Endodermal cell (in vitro differentiated cells): ENCODE measurements around the gene ARHGEF11. TPM values are rescaled to one million over a fixed set of nuclear protein-coding genes. Genes with fewer than 3 reads are reported as not detected.
A peak's percentile ranks its signal among the peaks of the same experiment; 100 is the strongest.

ENCODE experiments used
- DNase-seq: peaks from one replicate; pipeline ENCODE4 v3.0.0-alpha.2; 2017
- H3K27ac ChIP-seq: 2 replicates; pipeline ENCODE4 v1.5.1; 2013; ENCODE audit warnings: mild to moderate bottlenecking, low read depth, low read length, moderate library complexity
- H3K27me3 ChIP-seq: 2 replicates; pipeline ENCODE4 v1.6.1; 2013; ENCODE audit warnings: mild to moderate bottlenecking, low read length, moderate library complexity; ENCODE audit not compliant: insufficient read depth, control insufficient read depth, poor library complexity, severe bottlenecking
- H3K36me3 ChIP-seq: 2 replicates; pipeline ENCODE4 v1.7.0; 2013; ENCODE audit warnings: mild to moderate bottlenecking, low read length, moderate library complexity; ENCODE audit not compliant: control insufficient read depth, insufficient read depth
- H3K4me1 ChIP-seq: one replicate; pipeline ENCODE4 v1.7.0; 2013; ENCODE audit warnings: low read length; ENCODE audit not compliant: control insufficient read depth, insufficient read depth
- H3K4me3 ChIP-seq: 2 replicates; pipeline ENCODE4 v1.5.1; 2013; ENCODE audit warnings: mild to moderate bottlenecking, low read length, moderate library complexity
- H3K9ac ChIP-seq: 2 replicates; pipeline ENCODE4 v1.6.1; 2013; ENCODE audit warnings: mild to moderate bottlenecking, low read length, moderate library complexity; ENCODE audit not compliant: poor library complexity, severe bottlenecking; ENCODE audit errors: extremely low read depth
- H3K9me3 ChIP-seq: 2 replicates; pipeline ENCODE4 v1.6.1; 2013; ENCODE audit warnings: mild to moderate bottlenecking, low read length, moderate library complexity; ENCODE audit not compliant: control insufficient read depth
- H3K27ac Mint-ChIP-seq: 2 replicates; pipeline ENCODE4 v1.8.0; 2020; ENCODE audit warnings: mixed read lengths
- H3K27me3 Mint-ChIP-seq: 2 replicates; pipeline ENCODE4 v1.8.0; 2021; ENCODE audit warnings: mild to moderate bottlenecking, mixed read lengths; ENCODE audit not compliant: insufficient read depth
- H3K36me3 Mint-ChIP-seq: 2 replicates; pipeline ENCODE4 v1.8.0; 2020; ENCODE audit warnings: low read depth, mixed read lengths
- H3K4me1 Mint-ChIP-seq: 2 replicates; pipeline ENCODE4 v1.8.0; 2020; ENCODE audit warnings: mixed read lengths
- H3K4me3 Mint-ChIP-seq: 2 replicates; pipeline ENCODE4 v1.8.0; 2020; ENCODE audit warnings: mild to moderate bottlenecking, moderate library complexity, mixed read lengths
- H3K9me3 Mint-ChIP-seq: 2 replicates; pipeline ENCODE4 v1.8.0; 2020; ENCODE audit warnings: mild to moderate bottlenecking, mixed read lengths
- CTCF ChIP-seq: fragments of 200-600 bp; sonication (generic); conservative IDR thresholded peaks from 2 replicates; pipeline ENCODE4 v1.5.0; 2021; ENCODE audit warnings: antibody characterized with exemption, mild to moderate bottlenecking
- WGBS, 2 experiments: methylation state at CpG; one replicate each; pipeline versions ENCODE4 v1.1.5 to v1.1.7; 2013; ENCODE audit warnings: missing lambda C conversion rate in 2 of 2, mixed read lengths in 1 of 2; ENCODE audit not compliant: insufficient coverage in 1 of 2, insufficient read length in 1 of 2; 5-methylcytosine and 5-hydroxymethylcytosine counted together
- total RNA-seq, 2 donors: library from RNA; stranded (reverse); fragmentation: NEBNext Ultra II Directional in 1 of 2; extraction: Animal tissue kit (Norgen Biotek cat#: 25700) in 1 of 2; gene quantifications; 2 replicates in 1 of 2; 3 replicates in 1 of 2; pipeline ENCODE4 v1.2.1, GENCODE V29; 2021

Gene ARHGEF11
- total RNA-seq, 2 donors from 2014 or later, result 54.2 to 56.5 TPM

GRCh38 chr1:156912861-156913808 is 132.4 kb downstream of the ARHGEF11 start:
- H3K36me3 ChIP-seq, result no peaks in the 10 kb centered on the region
- no peaks in the 10 kb centered on the region for H3K4me1 ChIP-seq
- H3K27ac Mint-ChIP-seq, result no peak overlapping the region
- H3K27me3 Mint-ChIP-seq, result peaks cover 58% of the 10 kb centered on the region
- DNase-seq, result peak; percentile 86
- H3K4me3 Mint-ChIP-seq, result no peak overlapping the region
- H3K4me3 ChIP-seq, result no peak overlapping the region
- H3K27ac ChIP-seq, result no peak overlapping the region
- peak; percentile 65 for TF ChIP-seq CTCF
- H3K9me3 ChIP-seq, result peaks cover 1% of the 10 kb centered on the region
- H3K27me3 ChIP-seq, result peaks cover 3% of the 10 kb centered on the region
- no peaks in the 10 kb centered on the region for H3K36me3 Mint-ChIP-seq
- WGBS, 2 experiments, result 83 to 86% methylated on average over 13 to 24 of the region's 24 CpGs
- H3K9ac ChIP-seq, result no peak overlapping the region
- H3K9me3 Mint-ChIP-seq, result no peaks in the 10 kb centered on the region
- H3K4me1 Mint-ChIP-seq, result no peaks in the 10 kb centered on the region

DNA sequence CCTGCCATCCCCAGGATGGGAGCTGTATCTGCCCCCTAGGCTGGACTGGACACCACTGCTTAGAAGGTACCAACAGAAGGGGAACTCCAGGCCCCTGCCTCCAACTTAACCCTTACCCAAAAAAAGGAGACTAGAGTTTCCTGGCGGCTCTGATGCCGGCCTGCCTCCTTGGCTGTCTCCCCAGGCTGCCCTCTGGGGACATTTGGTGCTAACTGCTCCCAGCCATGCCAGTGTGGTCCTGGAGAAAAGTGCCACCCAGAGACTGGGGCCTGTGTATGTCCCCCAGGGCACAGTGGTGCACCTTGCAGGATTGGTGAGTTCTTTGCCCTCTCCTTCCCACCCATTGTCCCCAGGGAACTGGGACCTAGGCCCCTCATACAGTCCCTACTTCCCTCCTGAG is 133.2 kb downstream of the ARHGEF11 start:
- DNase-seq, result no peak
- no peaks in the 10 kb centered on the region for H3K9me3 Mint-ChIP-seq
- H3K27me3 Mint-ChIP-seq, result peaks cover 49% of the 10 kb centered on the region
- no peak for TF ChIP-seq CTCF
- no peak overlapping the region for H3K4me3 Mint-ChIP-seq
- no peaks in the 10 kb centered on the region for H3K4me1 ChIP-seq
- H3K36me3 Mint-ChIP-seq, result no peaks in the 10 kb centered on the region
- no peak overlapping the region for H3K4me3 ChIP-seq
- H3K9ac ChIP-seq, result no peak overlapping the region
- H3K9me3 ChIP-seq, result no peaks in the 10 kb centered on the region
- H3K27me3 ChIP-seq, result no peaks in the 10 kb centered on the region
- no peak overlapping the region for H3K27ac Mint-ChIP-seq
- no peaks in the 10 kb centered on the region for H3K36me3 ChIP-seq
- 80 to 83% methylated on average over 2 of the region's 2 CpGs for WGBS, 2 experiments
- no peaks in the 10 kb centered on the region for H3K4me1 Mint-ChIP-seq
- H3K27ac ChIP-seq, result no peak overlapping the region

DNA sequence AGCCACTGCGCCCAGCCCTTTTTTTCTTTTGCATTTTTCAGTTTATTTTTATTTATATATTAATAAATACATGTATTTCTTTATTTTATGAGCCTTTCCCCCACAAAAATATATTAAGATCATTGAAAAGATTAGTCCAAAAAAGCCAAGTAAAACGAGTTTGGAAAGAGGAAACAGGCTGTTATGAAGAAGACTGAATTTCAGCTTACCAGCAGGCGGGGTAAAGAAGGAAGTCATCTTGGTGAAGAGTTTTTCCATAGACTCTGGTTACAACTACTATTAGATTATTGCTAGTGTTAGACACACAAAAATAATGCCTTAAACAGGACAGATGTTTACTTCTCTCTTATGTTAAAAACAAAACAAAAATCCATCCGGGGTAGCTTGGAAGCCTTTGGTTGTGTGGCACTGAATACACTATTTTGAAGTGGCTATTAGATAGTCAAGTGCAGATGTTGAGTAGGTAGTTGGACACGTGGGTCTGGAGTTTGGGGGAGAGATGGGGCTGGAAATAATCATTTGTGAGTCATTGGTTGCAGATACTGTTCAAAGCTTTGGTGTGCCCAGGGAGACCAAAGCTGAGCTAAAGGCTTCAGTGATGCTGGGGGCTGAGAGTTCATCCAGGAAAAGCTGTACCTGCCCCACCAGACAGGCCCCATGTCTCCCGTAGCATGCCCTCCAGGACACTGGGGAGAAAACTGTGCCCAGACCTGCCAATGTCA is 133.8 kb downstream of the ARHGEF11 start:
- Histone ChIP-seq H3K27me3 (no peaks in the 10 kb centered on the region), H3K9ac (no peak overlapping the region)
- DNase-seq, result no peak

More for the DNA sequence above, 133.8 kb downstream of the ARHGEF11 start:
- Histone ChIP-seq H3K4me1 (no peaks in the 10 kb centered on the region), H3K9me3 (no peaks in the 10 kb centered on the region), H3K4me3 (no peak overlapping the region), H3K36me3 (no peaks in the 10 kb centered on the region), H3K27ac (no peak overlapping the region)
- Mint-ChIP-seq H3K27me3 (peaks cover 47% of the 10 kb centered on the region), H3K9me3 (no peaks in the 10 kb centered on the region), H3K36me3 (no peaks in the 10 kb centered on the region), H3K27ac (no peak overlapping the region), H3K4me3 (no peak overlapping the region), H3K4me1 (no peaks in the 10 kb centered on the region)
- no peak for TF ChIP-seq CTCF
- WGBS, 2 experiments, result 87 to 89% methylated on average over 3 to 5 of the region's 6 CpGs
